Cerebellar cortex (tissue), 1 donor: Measurements from ENCODE around the gene FKBP1B.
"Not testable (repeated sequence)": the region's sequence is repeated elsewhere in the genome, so short reads cannot be mapped to it uniquely, and the experiment has no call there.

Source experiments
- DNase-seq: peaks from one replicate; pipeline ENCODE4 v3.0.0-alpha.2; 2015; ENCODE audit warnings: low spot score

Gene FKBP1B

GRCh38 chr2:24022975-24023575, 26.5 kb upstream of the FKBP1B start:
- no peak for DNase-seq

- no peak for DNase-seq
These were observed 25.5 kb upstream of the FKBP1B start for GRCh38 chr2:24024018-24024417.

GRCh38 chr2:24024996-24025663, 24.4 kb upstream of the FKBP1B start:
- no peak for DNase-seq

GRCh38 chr2:24026233-24026632, 23.3 kb upstream of the FKBP1B start:
- no peak for DNase-seq

- DNase-seq = no peak
These were observed 10.6 kb upstream of the FKBP1B start for GRCh38 chr2:24038786-24039499.

- no peak for DNase-seq
These were observed 9.0 kb upstream of the FKBP1B start for GRCh38 chr2:24040511-24040910.

GRCh38 chr2:24043133-24043532, 6.4 kb upstream of the FKBP1B start:
- DNase-seq = not testable (repeated sequence)

GRCh38 chr2:24045511-24046508, 3.7 kb upstream of the FKBP1B start:
- DNase-seq = no peak

- no peak for DNase-seq
These were observed 3.0 kb upstream of the FKBP1B start for GRCh38 chr2:24046599-24046929.

- peak; percentile 100 for DNase-seq
These were observed 2.4 kb upstream of the FKBP1B start, which contains the start of gene WDCP for GRCh38 chr2:24046930-24047702. WDCP (minus strand) TSS chr2:24047391; CDS start chr2:24039494, 7,897 bp downstream.

GRCh38 chr2:24047703-24048033, 1.9 kb upstream of the FKBP1B start:
- DNase-seq = no peak

- peak; percentile 40 for DNase-seq
These were observed 614 bp upstream of the FKBP1B start for GRCh38 chr2:24048769-24049484.

GRCh38 chr2:24050041-24050979, 769 bp downstream of the FKBP1B start:
- peak; percentile 52 for DNase-seq

GRCh38 chr2:24051833-24052232, 2.3 kb downstream of the FKBP1B start:
- DNase-seq = peak; percentile 42

- DNase-seq = no peak
These were observed 3.4 kb downstream of the FKBP1B start for GRCh38 chr2:24052951-24053350.

- DNase-seq = peak; percentile 67
These were observed 4.9 kb downstream of the FKBP1B start for GRCh38 chr2:24054366-24055010.

- DNase-seq = no peak
These were observed 6.2 kb downstream of the FKBP1B start for GRCh38 chr2:24055750-24056149.

- no peak for DNase-seq
These were observed 9.2 kb downstream of the FKBP1B start for GRCh38 chr2:24058564-24059271.
